Lung (tissue), 12 donors: Measurements from ENCODE around the gene ATP2B2. TPM values are rescaled to one million over a fixed set of nuclear protein-coding genes. Genes with fewer than 3 reads are reported as not detected.

Experiments
- ATAC-seq: fragments of 200-7000 bp; cut with Tn5 transposase; one replicate; pipeline ENCODE4 v1.9.1; 2020; ENCODE audit warnings: moderate number of reproducible peaks; ENCODE audit not compliant: insufficient read depth, low FRiP score
- DNase-seq, 3 donors: peaks; one replicate each; pipeline ENCODE4 v3.0.0-alpha.2; 2013 to 2017
- H3K27ac ChIP-seq, 2 donors: one replicate each; pipeline ENCODE4 v1.5.1; 2013; ENCODE audit warnings: mild to moderate bottlenecking in 2 of 2, moderate library complexity in 2 of 2, control low read depth in 1 of 2, inconsistent platforms in 1 of 2, low read depth in 1 of 2, low read length in 1 of 2
- H3K27me3 ChIP-seq, 3 donors: one replicate each; pipeline ENCODE4 v1.5.1; 2013; ENCODE audit warnings: low read length in 2 of 3; ENCODE audit not compliant: control insufficient read depth in 3 of 3, insufficient read depth in 3 of 3
- H3K36me3 ChIP-seq, 4 donors: one replicate each; pipeline ENCODE4 v1.5.1; 2013; ENCODE audit warnings: low read length in 4 of 4, mild to moderate bottlenecking in 1 of 4, moderate library complexity in 1 of 4; ENCODE audit not compliant: control insufficient read depth in 4 of 4, insufficient read depth in 4 of 4
- H3K4me1 ChIP-seq, 5 donors: one replicate each; pipeline ENCODE4 v1.5.1; 2013; ENCODE audit warnings: low read length in 5 of 5, mild to moderate bottlenecking in 2 of 5, moderate library complexity in 1 of 5; ENCODE audit not compliant: control insufficient read depth in 5 of 5, insufficient read depth in 5 of 5
- H3K4me3 ChIP-seq: one replicate; pipeline ENCODE4 v1.5.1; 2013; ENCODE audit warnings: mild to moderate bottlenecking, control low read depth, moderate library complexity
- H3K9ac ChIP-seq, 2 donors: one replicate each; pipeline ENCODE4 v1.5.1; 2013; ENCODE audit warnings: low read length in 2 of 2, control low read depth in 1 of 2; ENCODE audit not compliant: insufficient read depth in 1 of 2
- H3K9me3 ChIP-seq, 4 donors: one replicate each; pipeline ENCODE4 v1.5.1; 2013; ENCODE audit warnings: low read length in 3 of 4, mild to moderate bottlenecking in 1 of 4, moderate library complexity in 1 of 4; ENCODE audit not compliant: control insufficient read depth in 4 of 4, insufficient read depth in 3 of 4
- CTCF ChIP-seq: IDR thresholded peaks from 2 replicates; pipeline ENCODE4 v1.5.1; 2012; ENCODE audit warnings: mild to moderate bottlenecking; ENCODE audit errors: control extremely low read depth, extremely low read depth
- WGBS, 2 donors: extraction: QIAGEN DNeasy Blood & Tissue Kit; methylation state at CpG; one replicate each; pipeline ENCODE4 v1.1.7; 2013; 5-methylcytosine and 5-hydroxymethylcytosine counted together
- polyA plus RNA-seq, 2 donors: library from polyadenylated mRNA; stranded (reverse); fragments of 200-250 nt; gene quantifications; one replicate each; pipeline ENCODE4 v1.2.1, GENCODE V29; 2013
- total RNA-seq, 2 donors: library from RNA; depleted of rRNA in 1 of 2; stranded (reverse); fragments of >200 nt in 1 of 2; gene quantifications; one replicate each; pipeline ENCODE4 v1.2.1, GENCODE V29; 2014 to 2021
- donor health status: control.
- donor health status: control.
- donor health status: Bipolar disorder and iron deficiency.
- donor health status: healthy.
- donor health status: DM: yes; HTN: yes; CAD: no.

Gene ATP2B2
- total and polyA plus RNA-seq, 4 donors, result 0.06 TPM; not detected in 3

- ATAC-seq (no peak), DNase-seq (no peak)
- peaks cover 0 to 5% (median 0%) of the 10 kb centered on the region in 3 donors for H3K27me3 ChIP-seq
- no peaks in the 10 kb centered on the region for H3K36me3 ChIP-seq
- H3K4me1 ChIP-seq, result no peaks in the 10 kb centered on the region
- WGBS, 2 donors, result 55 to 57% methylated on average over 19 of the region's 19 CpGs
- H3K4me3 ChIP-seq, result no peak overlapping the region
- no peak overlapping the region for H3K9ac ChIP-seq
- H3K27ac ChIP-seq, result no peak overlapping the region
- no peaks in the 10 kb centered on the region for H3K9me3 ChIP-seq
- TF ChIP-seq CTCF, result no peak
Observed at GRCh38 chr3:10416730-10417300, 88.6 kb downstream of the ATP2B2 start.

- Histone ChIP-seq H3K27ac (no peak overlapping the region), H3K9me3 (no peaks in the 10 kb centered on the region), H3K4me1 (no peaks in the 10 kb centered on the region), H3K27me3 (peaks cover 0 to 5% (median 0%) of the 10 kb centered on the region in 3 donors), H3K9ac (no peak overlapping the region), H3K36me3 (no peaks in the 10 kb centered on the region), H3K4me3 (no peak overlapping the region)
- ATAC-seq (no peak), DNase-seq (no peak)
- 91 to 95% methylated on average over 4 of the region's 4 CpGs for WGBS, 2 donors
- TF ChIP-seq CTCF, result no peak
Observed at GRCh38 chr3:10413041-10413440, 92.3 kb downstream of the ATP2B2 start.

GRCh38 chr3:10411598-10412332 lies 93.6 kb downstream of the ATP2B2 start:
- no peak for DNase-seq
- H3K36me3 ChIP-seq, result no peaks in the 10 kb centered on the region
- 92 to 95% methylated on average over 9 of the region's 9 CpGs for WGBS, 2 donors

More at GRCh38 chr3:10411598-10412332, 93.6 kb downstream of the ATP2B2 start:
- no peak for TF ChIP-seq CTCF
- Histone ChIP-seq H3K27me3 (peaks cover 0 to 5% (median 0%) of the 10 kb centered on the region in 3 donors), H3K9me3 (no peaks in the 10 kb centered on the region), H3K27ac (no peak overlapping the region), H3K4me1 (no peaks in the 10 kb centered on the region), H3K9ac (no peak overlapping the region), H3K4me3 (no peak overlapping the region)
- no peak for ATAC-seq
